Sciatic nerve (tissue), 2 donors: ENCODE results near the gene SF3B3. TPM values are rescaled to one million over a fixed set of nuclear protein-coding genes. Genes with fewer than 3 reads are reported as not detected.
"Not testable (repeated sequence)": the region's sequence is repeated elsewhere in the genome, so short reads cannot be mapped to it uniquely, and the experiment has no call there.

Source experiments
- ATAC-seq: fragments of 200-7000 bp; cut with Tn5 transposase; one replicate; pipeline ENCODE4 v1.9.1; 2020; ENCODE audit warnings: mild to moderate bottlenecking, moderate library complexity
- DNase-seq: peaks from one replicate; pipeline ENCODE4 v3.0.0-alpha.2; 2020; ENCODE audit warnings: low spot score
- intact Hi-C: fragments of 100-400 bp; cut with DNase I; formaldehyde crosslinking; loops from one replicate; pipeline ENCODE4 v1.14.2; 2022
- total RNA-seq: library from RNA; stranded (reverse); fragmentation: NEBNext Ultra II Directional; extraction: Animal tissue kit (Norgen Biotek cat#: 25700); gene quantifications from one replicate; pipeline ENCODE4 v1.2.1, GENCODE V29; 2021
- donor health status: DM: no; HTN: no; CAD: no.
- donor health status: DM: no; HTN: no; CAD: no.

The SF3B3 gene
- total RNA-seq, 1 donor from 2014 or later: 207 TPM

GRCh38 chr16:70601576-70602575 lies 78.3 kb downstream of the SF3B3 start:
- DNase-seq: no peak
- ATAC-seq: no peak
- intact Hi-C loops: no loop called here

GRCh38 chr16:70602831-70603230 lies 79.2 kb downstream of the SF3B3 start:
- no peak for ATAC-seq
- DNase-seq: peak; percentile 37
- intact Hi-C loops: no loop called here

GRCh38 chr16:70604407-70605282 lies 81.0 kb downstream of the SF3B3 start:
- intact Hi-C loops: no loop called here
- DNase-seq: peak; percentile 57
- ATAC-seq: peak; percentile 77

- ATAC-seq: peak; percentile 77
- intact Hi-C loops: no loop called here
- no peak for DNase-seq
Measured at GRCh38 chr16:70605283-70605657, 81.7 kb downstream of the SF3B3 start.

GRCh38 chr16:70608521-70608920 lies 84.9 kb downstream of the SF3B3 start:
- ATAC-seq: no peak

GRCh38 chr16:70610273-70611223 lies 86.9 kb downstream of the SF3B3 start:
- intact Hi-C loops: no loop called here
- DNase-seq: peak; percentile 72
- ATAC-seq: peak; percentile 56

More at GRCh38 chr16:70608521-70608920, 84.9 kb downstream of the SF3B3 start:
- peak; percentile 48 for DNase-seq
- intact Hi-C loops: no loop called here

GRCh38 chr16:70611224-70611598 lies 87.6 kb downstream of the SF3B3 start:
- intact Hi-C loops: no loop called here
- ATAC-seq (no peak), DNase-seq (peak; percentile 45)

GRCh38 chr16:70611785-70612303 lies 88.2 kb downstream of the SF3B3 start:
- DNase-seq: peak; percentile 8
- intact Hi-C loops: no loop called here
- no peak for ATAC-seq

GRCh38 chr16:70612931-70613330 lies 89.3 kb downstream of the SF3B3 start:
- intact Hi-C loops: no loop called here
- ATAC-seq (no peak), DNase-seq (peak; percentile 47)

- intact Hi-C loops: no loop called here
- ATAC-seq (no peak), DNase-seq (peak; percentile 40)
Measured at GRCh38 chr16:70614208-70614951, 90.8 kb downstream of the SF3B3 start.

- no peak for ATAC-seq
Measured at GRCh38 chr16:70615945-70616344, 92.3 kb downstream of the SF3B3 start.

GRCh38 chr16:70621864-70622263 lies 98.2 kb downstream of the SF3B3 start:
- intact Hi-C loops, DNase-seq, ATAC-seq: not testable (repeated sequence)

More at GRCh38 chr16:70615945-70616344, 92.3 kb downstream of the SF3B3 start:
- DNase-seq: no peak
- intact Hi-C loops: no loop called here

Other genes starting within 250 kb of the SF3B3 start
- gene AARS1, start 234.3 kb upstream of the SF3B3 start, total RNA-seq: 73.3 TPM
- gene DDX19B, start 224.6 kb upstream of the SF3B3 start, total RNA-seq: 22.1 TPM
- gene DDX19A, start 176.9 kb upstream of the SF3B3 start, total RNA-seq: 37.3 TPM
- 31.1 TPM for gene ST3GAL2, start 84.7 kb upstream of the SF3B3 start, total RNA-seq
- gene FCSK, start 69.2 kb upstream of the SF3B3 start, total RNA-seq: 19.7 TPM
- gene COG4, start 262 bp upstream of the SF3B3 start, total RNA-seq: 51.0 TPM
- gene IL34, start 122.7 kb downstream of the SF3B3 start, total RNA-seq: 64.0 TPM
- gene MTSS2, start 162.2 kb downstream of the SF3B3 start, total RNA-seq: 75.9 TPM